MCF 10A (cell line): ENCODE measurements around the gene GATA3. TPM values are rescaled to one million over a fixed set of nuclear protein-coding genes. Genes with fewer than 3 reads are reported as not detected.
A peak's percentile ranks its signal among the peaks of the same experiment; 100 is the strongest.

Experiments
- BruUV-seq: library from RNA; stranded (reverse); fragments of 400-500 nt; replicated peaks from 2 replicates; lab custom pipeline; 2021; lab: Mats Ljungman, UMichigan
- CTCF ChIA-PET: fragments of 300-600 bp; sonication (Branson Sonifier 250); formaldehyde crosslinking; extraction: SDS; loops from one replicate; lab custom pipeline; 2021; ENCODE audit warnings: antibody characterized with exemption, inconsistent platforms; lab: Yijun Ruan, JAX
- POLR2A ChIA-PET: fragments of 300-600, 350-650 bp; sonication (Branson Sonifier 250); formaldehyde crosslinking; extraction: SDS; loops from one replicate; lab custom pipeline; 2020; ENCODE audit warnings: antibody characterized with exemption, inconsistent platforms; lab: Yijun Ruan, JAX
- DNase-seq: peaks from one replicate; pipeline ENCODE4 v3.0.0-alpha.2; 2018; ENCODE audit not compliant: unreplicated experiment
- H3K27ac Mint-ChIP-seq: one replicate; pipeline ENCODE4 v1.8.0; 2022; ENCODE audit warnings: mild to moderate bottlenecking, low read depth, mixed read lengths; ENCODE audit not compliant: unreplicated experiment
- H3K27me3 Mint-ChIP-seq: one replicate; pipeline ENCODE4 v1.8.0; 2022; ENCODE audit warnings: mixed read lengths; ENCODE audit not compliant: insufficient read depth, unreplicated experiment
- H3K36me3 Mint-ChIP-seq: one replicate; pipeline ENCODE4 v1.8.0; 2022; ENCODE audit warnings: mild to moderate bottlenecking, moderate library complexity, mixed read lengths; ENCODE audit not compliant: insufficient read depth, unreplicated experiment
- H3K4me1 Mint-ChIP-seq: one replicate; pipeline ENCODE4 v1.8.0; 2022; ENCODE audit warnings: mixed read lengths; ENCODE audit not compliant: insufficient read depth, unreplicated experiment
- H3K4me3 Mint-ChIP-seq: one replicate; pipeline ENCODE4 v1.8.0; 2022; ENCODE audit warnings: mild to moderate bottlenecking, moderate library complexity, mixed read lengths; ENCODE audit not compliant: unreplicated experiment
- H3K9me3 Mint-ChIP-seq: one replicate; pipeline ENCODE4 v1.8.0; 2022; ENCODE audit warnings: mixed read lengths; ENCODE audit not compliant: unreplicated experiment
- intact Hi-C: fragments of 100-400 bp; cut with micrococcal nuclease; formaldehyde crosslinking; loops from 2 replicates; pipeline ENCODE4 v1.14.1; 2022
- total RNA-seq: library from RNA; stranded (reverse); gene quantifications from 2 replicates; pipeline ENCODE4 v1.2.3, GENCODE V29; 2022
- TF ChIP-seq, protein P1 (sequence below): fragments of 200-600 bp; IDR thresholded peaks from one replicate; pipeline ENCODE4 v1.8.0; 2022; ENCODE audit warnings: antibody characterized with exemption, mild to moderate bottlenecking; ENCODE audit not compliant: unreplicated experiment

The GATA3 gene
- total RNA-seq, 1 experiment from 2014 or later: 13.1 TPM

DNA sequence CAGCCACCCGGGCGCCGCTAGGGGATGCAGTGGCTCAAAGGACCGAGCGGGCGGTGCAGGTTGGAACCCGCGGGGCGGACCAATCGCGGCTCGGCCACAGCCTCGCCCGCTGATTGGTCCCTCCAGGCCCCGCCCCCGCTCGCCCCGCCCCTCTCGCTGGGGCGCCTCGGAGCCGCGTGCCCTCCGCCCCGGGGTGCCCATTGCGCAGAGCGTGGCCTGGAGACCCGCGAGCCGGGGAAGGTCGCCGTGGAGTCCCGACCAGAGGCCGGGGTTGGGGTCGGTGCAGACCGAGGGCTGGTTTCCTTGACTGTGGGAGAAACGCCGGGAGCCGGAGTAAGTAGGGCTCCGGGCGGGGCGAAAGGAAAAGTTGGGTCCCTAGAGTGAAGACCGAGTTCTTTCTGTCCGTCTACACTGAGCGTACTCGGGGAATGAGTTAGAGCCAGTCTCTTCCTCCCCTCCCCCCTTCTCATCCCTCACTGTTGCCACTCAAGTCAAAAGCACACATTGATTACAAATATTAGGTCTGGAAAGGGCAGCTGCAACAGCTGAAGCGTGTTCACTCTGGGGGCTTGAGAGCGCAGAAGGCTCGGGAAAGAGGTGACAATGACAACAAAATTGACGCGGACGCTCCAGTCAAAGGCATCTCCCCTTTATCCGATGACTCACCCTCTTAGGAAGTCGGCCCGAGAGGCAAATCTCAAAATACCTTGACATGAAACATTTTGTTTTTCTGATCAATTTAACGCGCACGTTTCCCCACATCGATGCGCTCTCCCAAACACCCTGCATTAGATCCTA lies 843 bp upstream of the GATA3 start:
- H3K27me3 Mint-ChIP-seq: peaks cover 8% of the 10 kb centered on the region
- peaks cover 21% of the 10 kb centered on the region for H3K36me3 Mint-ChIP-seq
- H3K4me1 Mint-ChIP-seq: peaks cover 8% of the 10 kb centered on the region
- H3K27ac Mint-ChIP-seq: no peak overlapping the region
- BruUV-seq: TSS peak; percentile 16
- no peaks in the 10 kb centered on the region for H3K9me3 Mint-ChIP-seq
- peak; percentile 88 for DNase-seq
- intact Hi-C loops: loop anchor here (1.0 to 10.0 kb wide), 6 partner anchors 181 to 1249 kb away; no protein-coding TSS in a partner anchor
- CTCF ChIA-PET: interaction anchor here (0.6 kb wide), 2 partner anchors 187 to 792 kb away, joined by 3 to 4 read pairs; no protein-coding TSS in a partner anchor
- TF ChIP-seq, protein P1, sequence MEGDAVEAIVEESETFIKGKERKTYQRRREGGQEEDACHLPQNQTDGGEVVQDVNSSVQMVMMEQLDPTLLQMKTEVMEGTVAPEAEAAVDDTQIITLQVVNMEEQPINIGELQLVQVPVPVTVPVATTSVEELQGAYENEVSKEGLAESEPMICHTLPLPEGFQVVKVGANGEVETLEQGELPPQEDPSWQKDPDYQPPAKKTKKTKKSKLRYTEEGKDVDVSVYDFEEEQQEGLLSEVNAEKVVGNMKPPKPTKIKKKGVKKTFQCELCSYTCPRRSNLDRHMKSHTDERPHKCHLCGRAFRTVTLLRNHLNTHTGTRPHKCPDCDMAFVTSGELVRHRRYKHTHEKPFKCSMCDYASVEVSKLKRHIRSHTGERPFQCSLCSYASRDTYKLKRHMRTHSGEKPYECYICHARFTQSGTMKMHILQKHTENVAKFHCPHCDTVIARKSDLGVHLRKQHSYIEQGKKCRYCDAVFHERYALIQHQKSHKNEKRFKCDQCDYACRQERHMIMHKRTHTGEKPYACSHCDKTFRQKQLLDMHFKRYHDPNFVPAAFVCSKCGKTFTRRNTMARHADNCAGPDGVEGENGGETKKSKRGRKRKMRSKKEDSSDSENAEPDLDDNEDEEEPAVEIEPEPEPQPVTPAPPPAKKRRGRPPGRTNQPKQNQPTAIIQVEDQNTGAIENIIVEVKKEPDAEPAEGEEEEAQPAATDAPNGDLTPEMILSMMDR: peak; percentile 87
- POLR2A ChIA-PET: interaction anchor here (0.6 to 1.7 kb wide), 13 partner anchors 11 to 1284 kb away, joined by 3 to 11 read pairs (median 3); partner anchors contain the start of gene ATP5F1C
- H3K4me3 Mint-ChIP-seq: peak overlapping the region; percentile 93

- CTCF ChIA-PET: interaction anchor here (0.6 kb wide), 1 partner anchor 187 kb away, joined by 3 read pairs; no protein-coding TSS in a partner anchor
- peak overlapping the region; percentile 93 for H3K4me3 Mint-ChIP-seq
- DNase-seq: peak; percentile 67
- POLR2A ChIA-PET: interaction anchor here (0.6 to 1.7 kb wide), 11 partner anchors 11 to 1285 kb away, joined by 3 to 11 read pairs (median 4); partner anchors contain the start of gene ATP5F1C
- H3K27ac Mint-ChIP-seq: peak overlapping the region; percentile 93
- TF ChIP-seq, protein P1: no peak
- intact Hi-C loops: loop anchor here (1.0 to 10.0 kb wide), 4 partner anchors 419 to 819 kb away; no protein-coding TSS in a partner anchor
- H3K27me3 Mint-ChIP-seq: peaks cover 2% of the 10 kb centered on the region
- no peaks in the 10 kb centered on the region for H3K9me3 Mint-ChIP-seq
- peaks cover 21% of the 10 kb centered on the region for H3K36me3 Mint-ChIP-seq
- H3K4me1 Mint-ChIP-seq: peaks cover 8% of the 10 kb centered on the region
- BruUV-seq: no TSS peak
Measured at GRCh38 chr10:8054244-8054493, 319 bp upstream of the GATA3 start.

GRCh38 chr10:8055420-8056349 lies 1.2 kb downstream of the GATA3 start:
- Mint-ChIP-seq H3K27ac (peak overlapping the region; percentile 93), H3K9me3 (no peaks in the 10 kb centered on the region), H3K27me3 (no peaks in the 10 kb centered on the region), H3K4me3 (peak overlapping the region; percentile 93), H3K36me3 (peaks cover 36% of the 10 kb centered on the region), H3K4me1 (peaks cover 18% of the 10 kb centered on the region)
- POLR2A ChIA-PET: interaction anchor here (0.8 kb wide), 1 partner anchor 605 kb away, joined by 3 read pairs; no protein-coding TSS in a partner anchor
- CTCF ChIA-PET: interaction anchor here (0.6 to 1.1 kb wide), 2 partner anchors 22 to 820 kb away, joined by 3 to 4 read pairs; no protein-coding TSS in a partner anchor
- BruUV-seq: no TSS peak
- TF ChIP-seq, protein P1: no peak
- DNase-seq: peak; percentile 59
- intact Hi-C loops: loop anchor here (2.0 to 10.0 kb wide), 4 partner anchors 77 to 699 kb away; no protein-coding TSS in a partner anchor
